ENCODE measurements around the gene ITM2B. TPM values are rescaled to one million over a fixed set of nuclear protein-coding genes. Genes with fewer than 3 reads are reported as not detected.
A peak's percentile ranks its signal among the peaks of the same experiment; 100 is the strongest.
"Not testable (repeated sequence)": the region's sequence is repeated elsewhere in the genome, so short reads cannot be mapped to it uniquely, and the experiment has no call there.

Gene ITM2B
- total and polyA plus RNA-seq, 2 donors from 2014 or later = 1,431 to 2,443 TPM

GRCh38 chr13:48192411-48192935 is 40.5 kb upstream of the ITM2B start:
- no peak overlapping the region for H3K4me3 ChIP-seq (ENCODE audit: low read length in 3 of 3)
- intact Hi-C loops (cut with DNase I) = no loop called here
- no peaks in the 10 kb centered on the region for H3K36me3 ChIP-seq (ENCODE audit: control insufficient read depth in 2 of 3, insufficient read depth in 3 of 3, low read length in 3 of 3)
- no peak for FAIRE-seq
- no peak for TF ChIP-seq CTCF (IDR thresholded peaks at IDR 0.05; ENCODE audit: borderline replicate concordance, extremely low read depth, insufficient read depth)
- H3K9ac ChIP-seq (ENCODE audit: low read length in 3 of 3) = no peak overlapping the region
- H3K27me3 ChIP-seq (ENCODE audit: control insufficient read depth, insufficient read depth, low read length) = no peaks in the 10 kb centered on the region
- no peaks in the 10 kb centered on the region for H3K9me3 ChIP-seq (ENCODE audit: control insufficient read depth in 2 of 3, insufficient read depth in 1 of 3, low read length in 3 of 3)
- DNase-seq = no peak
- H3K27ac ChIP-seq (ENCODE audit: low read depth in 2 of 2, low read length in 2 of 2) = no peak overlapping the region
- no peaks in the 10 kb centered on the region for H3K4me1 ChIP-seq (ENCODE audit: control insufficient read depth in 2 of 3, insufficient read depth in 2 of 3, low read depth in 1 of 3, low read length in 3 of 3)

- H3K27me3 ChIP-seq (ENCODE audit: control insufficient read depth, insufficient read depth, low read length) = no peaks in the 10 kb centered on the region
- intact Hi-C loops (cut with DNase I) = no loop called here
- no peak for TF ChIP-seq CTCF (IDR thresholded peaks at IDR 0.05; ENCODE audit: borderline replicate concordance, extremely low read depth, insufficient read depth)
These were observed 38.6 kb upstream of the ITM2B start for GRCh38 chr13:48194379-48194754.

GRCh38 chr13:48199404-48199946 is 33.5 kb upstream of the ITM2B start:
- Histone ChIP-seq H3K27me3 (ENCODE audit: control insufficient read depth, insufficient read depth, low read length) (no peaks in the 10 kb centered on the region), H3K9ac (ENCODE audit: low read length in 3 of 3) (no peak overlapping the region), H3K36me3 (ENCODE audit: control insufficient read depth in 2 of 3, insufficient read depth in 3 of 3, low read length in 3 of 3) (no peaks in the 10 kb centered on the region), H3K4me1 (ENCODE audit: control insufficient read depth in 2 of 3, insufficient read depth in 2 of 3, low read depth in 1 of 3, low read length in 3 of 3) (peaks cover 0 to 4% (median 0%) of the 10 kb centered on the region in 3 donors), H3K4me3 (ENCODE audit: low read length in 3 of 3) (no peak overlapping the region), H3K9me3 (ENCODE audit: control insufficient read depth in 2 of 3, insufficient read depth in 1 of 3, low read length in 3 of 3) (no peaks in the 10 kb centered on the region), H3K27ac (ENCODE audit: low read depth in 2 of 2, low read length in 2 of 2) (no peak overlapping the region)
- no peak for TF ChIP-seq CTCF (IDR thresholded peaks at IDR 0.05; ENCODE audit: borderline replicate concordance, extremely low read depth, insufficient read depth)
- no peak for DNase-seq
- intact Hi-C loops (cut with DNase I) = no loop called here
- no peak for FAIRE-seq

More at GRCh38 chr13:48194379-48194754, 38.6 kb upstream of the ITM2B start:
- no peaks in the 10 kb centered on the region for H3K9me3 ChIP-seq (ENCODE audit: control insufficient read depth in 2 of 3, insufficient read depth in 1 of 3, low read length in 3 of 3)
- no peak for DNase-seq
- H3K27ac ChIP-seq (ENCODE audit: low read depth in 2 of 2, low read length in 2 of 2) = no peak overlapping the region
- no peak overlapping the region for H3K9ac ChIP-seq (ENCODE audit: low read length in 3 of 3)
- no peak overlapping the region for H3K4me3 ChIP-seq (ENCODE audit: low read length in 3 of 3)
- H3K4me1 ChIP-seq (ENCODE audit: control insufficient read depth in 2 of 3, insufficient read depth in 2 of 3, low read depth in 1 of 3, low read length in 3 of 3) = no peaks in the 10 kb centered on the region
- H3K36me3 ChIP-seq (ENCODE audit: control insufficient read depth in 2 of 3, insufficient read depth in 3 of 3, low read length in 3 of 3) = no peaks in the 10 kb centered on the region
- no peak for FAIRE-seq

GRCh38 chr13:48201044-48201443 is 32.0 kb upstream of the ITM2B start:
- Histone ChIP-seq H3K27ac (ENCODE audit: low read depth in 2 of 2, low read length in 2 of 2) (no peak overlapping the region), H3K27me3 (ENCODE audit: control insufficient read depth, insufficient read depth, low read length) (no peaks in the 10 kb centered on the region), H3K9ac (ENCODE audit: low read length in 3 of 3) (no peak overlapping the region), H3K9me3 (ENCODE audit: control insufficient read depth in 2 of 3, insufficient read depth in 1 of 3, low read length in 3 of 3) (no peaks in the 10 kb centered on the region), H3K4me3 (ENCODE audit: low read length in 3 of 3) (no peak overlapping the region), H3K36me3 (ENCODE audit: control insufficient read depth in 2 of 3, insufficient read depth in 3 of 3, low read length in 3 of 3) (no peaks in the 10 kb centered on the region), H3K4me1 (ENCODE audit: control insufficient read depth in 2 of 3, insufficient read depth in 2 of 3, low read depth in 1 of 3, low read length in 3 of 3) (peaks cover 0 to 4% (median 0%) of the 10 kb centered on the region in 3 donors)
- DNase-seq (peak in 2 of 5 donors; percentile 16 to 34), FAIRE-seq (no peak)
- TF ChIP-seq CTCF (IDR thresholded peaks at IDR 0.05; ENCODE audit: borderline replicate concordance, extremely low read depth, insufficient read depth) = no peak
- intact Hi-C loops (cut with DNase I) = no loop called here

- intact Hi-C loops (cut with DNase I); FAIRE-seq: not testable (repeated sequence)
These were observed 25.8 kb upstream of the ITM2B start for GRCh38 chr13:48207207-48207606.

More at GRCh38 chr13:48207207-48207606, 25.8 kb upstream of the ITM2B start:
- not testable (repeated sequence) for H3K27ac ChIP-seq (ENCODE audit: low read depth in 2 of 2, low read length in 2 of 2); DNase-seq; H3K27me3 ChIP-seq (ENCODE audit: control insufficient read depth, insufficient read depth, low read length); H3K36me3 ChIP-seq (ENCODE audit: control insufficient read depth in 2 of 3, insufficient read depth in 3 of 3, low read length in 3 of 3); H3K4me3 ChIP-seq (ENCODE audit: low read length in 3 of 3); H3K4me1 ChIP-seq (ENCODE audit: control insufficient read depth in 2 of 3, insufficient read depth in 2 of 3, low read depth in 1 of 3, low read length in 3 of 3); H3K9ac ChIP-seq (ENCODE audit: low read length in 3 of 3); H3K9me3 ChIP-seq (ENCODE audit: control insufficient read depth in 2 of 3, insufficient read depth in 1 of 3, low read length in 3 of 3)
